IMR-90 (cell line): ENCODE data around the gene ART4. TPM values are rescaled to one million over a fixed set of nuclear protein-coding genes. Genes with fewer than 3 reads are reported as not detected.

Experiments used
- ATAC-seq: fragments of 200-7000 bp; cut with Tn5 transposase; 2 replicates; pipeline ENCODE4 v1.9.1; 2020; ENCODE audit warnings: low read depth, mild to moderate bottlenecking, moderate library complexity
- BruUV-seq: library from RNA; stranded (reverse); fragments of 400-500 nt; replicated peaks from 2 replicates; lab custom pipeline; 2021; lab: Mats Ljungman, UMichigan
- CTCF ChIA-PET: fragments of 300-600 bp; formaldehyde crosslinking; extraction: SDS; loops from one replicate; lab custom pipeline; 2021; ENCODE audit warnings: antibody characterized with exemption; lab: Yijun Ruan, JAX
- POLR2A ChIA-PET: fragments of 300-600 bp; sonication (Branson Sonifier 250); formaldehyde crosslinking; loops from one replicate; lab custom pipeline; 2022; ENCODE audit warnings: antibody characterized with exemption; ENCODE audit not compliant: unreplicated experiment; lab: Charles Lee
- DNase-seq: peaks from one replicate; pipeline ENCODE4 v3.0.0; 2013
- H2AFZ ChIP-seq: replicated peaks from 2 replicates; pipeline ENCODE3; 2013; ENCODE audit warnings: low read length, mild to moderate bottlenecking; ENCODE audit not compliant: poor library complexity
- H2AK5ac ChIP-seq: 2 replicates; pipeline ENCODE4 v1.6.1; 2013; ENCODE audit warnings: low read depth, low read length, inconsistent platforms
- H2AK9ac ChIP-seq: replicated peaks from 2 replicates; pipeline ENCODE3; 2013; ENCODE audit warnings: mild to moderate bottlenecking, low read depth, low read length, moderate library complexity; ENCODE audit not compliant: poor library complexity
- H2BK120ac ChIP-seq: 2 replicates; pipeline ENCODE4 v1.6.1; 2013; ENCODE audit warnings: low read depth, low read length, inconsistent platforms
- H2BK15ac ChIP-seq: 3 replicates; pipeline ENCODE4 v1.6.1; 2013; ENCODE audit warnings: low read depth, low read length, inconsistent platforms
- H2BK20ac ChIP-seq: 2 replicates; pipeline ENCODE4 v1.6.1; 2013; ENCODE audit warnings: low read depth, mild to moderate bottlenecking, inconsistent platforms, low read length, moderate library complexity
- H2BK5ac ChIP-seq: 2 replicates; pipeline ENCODE4 v1.6.1; 2013; ENCODE audit warnings: mild to moderate bottlenecking, low read depth, low read length, inconsistent platforms; ENCODE audit not compliant: poor library complexity, severe bottlenecking
- H3K14ac ChIP-seq: replicated peaks from 2 replicates; pipeline ENCODE4 v1.6.1; 2013; ENCODE audit warnings: low read depth, low read length, inconsistent platforms
- H3K18ac ChIP-seq: 2 replicates; pipeline ENCODE4 v1.6.1; 2013; ENCODE audit warnings: low read depth, low read length, control low read depth
- H3K23ac ChIP-seq: 2 replicates; pipeline ENCODE4 v1.6.1; 2013; ENCODE audit warnings: low read depth, low read length, inconsistent platforms
- H3K27ac ChIP-seq: 2 replicates; pipeline ENCODE4 v1.5.1; 2013; ENCODE audit warnings: mild to moderate bottlenecking, control low read depth, low read length; ENCODE audit not compliant: insufficient read depth
- H3K27me3 ChIP-seq: 2 replicates; pipeline ENCODE4 v1.6.1; 2013; ENCODE audit warnings: low read length; ENCODE audit not compliant: control insufficient read depth, insufficient read depth
- H3K36me3 ChIP-seq: 2 replicates; pipeline ENCODE4 v1.6.1; 2013; ENCODE audit warnings: low read length, mixed read lengths; ENCODE audit not compliant: control insufficient read depth, insufficient read depth
- H3K4ac ChIP-seq: 2 replicates; pipeline ENCODE4 v1.6.1; 2013; ENCODE audit warnings: low read depth, low read length, inconsistent platforms
- H3K4me1 ChIP-seq: 2 replicates; pipeline ENCODE4 v1.6.1; 2013; ENCODE audit warnings: low read length, mixed read lengths; ENCODE audit not compliant: control insufficient read depth, insufficient read depth
- H3K4me2 ChIP-seq: 2 replicates; pipeline ENCODE4 v1.6.1; 2013; ENCODE audit warnings: low read depth, mild to moderate bottlenecking, control low read depth, low read length, moderate library complexity
- H3K4me3 ChIP-seq: 2 replicates; pipeline ENCODE4 v1.5.1; 2013; ENCODE audit warnings: low read depth, mild to moderate bottlenecking, control low read depth, low read length, moderate library complexity; ENCODE audit not compliant: insufficient read depth
- H3K56ac ChIP-seq: 2 replicates; pipeline ENCODE4 v1.6.1; 2013; ENCODE audit warnings: low read length, inconsistent platforms; ENCODE audit not compliant: insufficient read depth; ENCODE audit errors: extremely low read depth
- H3K79me1 ChIP-seq, 2 experiments: 2 replicates each; pipeline ENCODE4 v1.6.1; 2013; ENCODE audit warnings: low read length in 2 of 2, inconsistent platforms in 1 of 2, low read depth in 1 of 2
- H3K9ac ChIP-seq: 2 replicates; pipeline ENCODE4 v1.6.1; 2013; ENCODE audit warnings: low read depth, low read length, control low read depth
- H3K9me1 ChIP-seq: 2 replicates; pipeline ENCODE4 v1.6.1; 2013; ENCODE audit warnings: low read length, inconsistent platforms; ENCODE audit not compliant: insufficient read depth
- H3K9me3 ChIP-seq: 2 replicates; pipeline ENCODE4 v1.6.1; 2013; ENCODE audit warnings: low read length; ENCODE audit not compliant: control insufficient read depth, insufficient read depth
- H4K20me1 ChIP-seq: 2 replicates; pipeline ENCODE4 v1.6.1; 2013; ENCODE audit warnings: low read length, inconsistent platforms; ENCODE audit not compliant: insufficient read depth
- H4K5ac ChIP-seq: 2 replicates; pipeline ENCODE4 v1.6.1; 2013; ENCODE audit warnings: mild to moderate bottlenecking, low read depth, low read length, control low read depth
- H4K8ac ChIP-seq, 2 experiments: 2 replicates each; pipeline ENCODE4 v1.6.1; 2013; ENCODE audit warnings: low read depth in 2 of 2, low read length in 2 of 2, control low read depth in 1 of 2, inconsistent platforms in 1 of 2
- H4K91ac ChIP-seq: 2 replicates; pipeline ENCODE4 v1.6.1; 2013; ENCODE audit warnings: low read depth, low read length, inconsistent platforms; ENCODE audit not compliant: insufficient read depth
- MAZ ChIP-seq: IDR thresholded peaks from 2 replicates; pipeline ENCODE4 v1.6.1; 2012; ENCODE audit warnings: low read depth, mild to moderate bottlenecking, low read length, improper control_type of control experiment, moderate library complexity, borderline replicate concordance
- NFE2L2 ChIP-seq: fragments of 150-350 bp; IDR thresholded peaks from 2 replicates; pipeline ENCODE4 v1.6.1; 2016; ENCODE audit warnings: low read depth, mild to moderate bottlenecking, low read length
- RCOR1 ChIP-seq: IDR thresholded peaks from 2 replicates; pipeline ENCODE4 v1.6.1; 2012; ENCODE audit warnings: mild to moderate bottlenecking, low read length, improper control_type of control experiment; ENCODE audit not compliant: insufficient replicate concordance
- WGBS, 2 experiments: methylation state at CpG; one replicate each; pipeline versions ENCODE4 v1.1.5 to v1.1.7; 2013; ENCODE audit warnings: missing lambda C conversion rate in 2 of 2; ENCODE audit not compliant: insufficient read length in 1 of 2; ENCODE audit errors: extremely low coverage in 2 of 2; 5-methylcytosine and 5-hydroxymethylcytosine counted together
- dilution Hi-C: fragments of 300-500 bp; cut with HindIII; formaldehyde crosslinking; loops from one replicate; pipeline ENCODE4 v1.14.3; 2018; ENCODE audit warnings: low sequenced_read_pairs; ENCODE audit not compliant: unreplicated experiment
- in situ Hi-C: fragments of 300-500 bp; cut with MboI; formaldehyde crosslinking; loops from 3 replicates; pipeline ENCODE4 v1.14.3; 2019; ENCODE audit warnings: low sequenced_read_pairs, inconsistent platforms, mixed read lengths
- intact Hi-C: fragments of 100-400 bp; cut with micrococcal nuclease; formaldehyde crosslinking; loops from 2 replicates; pipeline ENCODE4 v1.10.0; 2022
- polyA plus RNA-seq, 3 experiments: library from polyadenylated mRNA; depleted of rRNA; stranded (reverse); fragments of >200 nt; gene quantifications; 2 replicates each; pipeline ENCODE4 v1.2.3, GENCODE V29; 2012; ENCODE audit warnings: low replicate concordance in 1 of 3
- total RNA-seq: library from RNA; depleted of rRNA; stranded (reverse); fragments of >200 nt; gene quantifications from 2 replicates; pipeline ENCODE4 v1.2.3, GENCODE V29; 2012

Gene ART4
- total and polyA plus RNA-seq, 2 of the 4 experiments (the other 2 are of a cell fraction) = not detected

- dilution Hi-C loops = no loop called here
- ChIA-PET CTCF (no interaction called here), POLR2A (no interaction called here)
- BruUV-seq = no TSS peak
- Histone ChIP-seq H3K4me2 (no peak overlapping the region), H3K36me3 (0 out of 2 replicates have a peak, but pooled peaks cover 2% of the 10 kb centered on the region), H4K20me1 (no peaks in the 10 kb centered on the region), H2AK5ac (no peak overlapping the region), H3K4ac (no peak overlapping the region), H4K8ac (0 out of 4 replicates have a peak overlapping the region, but pooled peaks of 1 of the 2 experiments have one; percentile 13), H3K14ac (no peak overlapping the region), H3K9me1 (peaks cover 3% of the 10 kb centered on the region; the same call in 1 of the 2 replicates), H2BK5ac (no peak overlapping the region), H4K91ac (no peak overlapping the region), H2AK9ac (no peak overlapping the region), H3K9ac (no peak overlapping the region), H2BK120ac (no peak overlapping the region), H3K56ac (no peak overlapping the region), H3K23ac (no peak overlapping the region), H3K9me3 (no peaks in the 10 kb centered on the region), H3K27ac (no peak overlapping the region), H3K4me1 (peaks cover 8% of the 10 kb centered on the region), H4K5ac (no peak overlapping the region), H3K27me3 (no peaks in the 10 kb centered on the region), H3K4me3 (no peak overlapping the region), H2BK15ac (no peak overlapping the region), H2AFZ (no peak overlapping the region), H2BK20ac (no peak overlapping the region), H3K79me1 (peaks cover 3 to 7% of the 10 kb centered on the region in 2 experiments; a peak in 2 of 4 replicates), H3K18ac (no peak overlapping the region)
- intact Hi-C loops = no loop called here
- ATAC-seq (no peak), DNase-seq (no peak)
- no CpG with 5 or more reads among the region's 2 CpGs for WGBS, 2 experiments
- TF ChIP-seq MAZ (no peak), RCOR1 (no peak), NFE2L2 (no peak)
- in situ Hi-C loops = loop anchor here (25.0 kb wide), 2 partner anchors 394 to 1106 kb away; partner anchors contain the start of gene STRAP
Measured at GRCh38 chr12:14781563-14781962, 61.8 kb downstream of the ART4 start.
